Activated CD4-positive, alpha-beta T cell treated with anti-CD3 and anti-CD28 coated beads for 36 hours (primary cell): Measurements from ENCODE around the gene TEX261. TPM values are rescaled to one million over a fixed set of nuclear protein-coding genes. Genes with fewer than 3 reads are reported as not detected.

Source experiments
- ATAC-seq: fragments of 200-7000 bp; cut with Tn5 transposase; one replicate; pipeline ENCODE4 v1.10.0; 2021; ENCODE audit warnings: mild to moderate bottlenecking, moderate library complexity
- CTCF ChIA-PET: fragments of 350-600 bp; sonication (Branson Sonifier 250); formaldehyde crosslinking; loops from one replicate; lab custom pipeline; 2021; ENCODE audit warnings: antibody characterized with exemption; lab: Charles Lee
- POLR2A ChIA-PET: fragments of 350-600 bp; sonication (Branson Sonifier 250); formaldehyde crosslinking; loops from one replicate; lab custom pipeline; 2021; ENCODE audit warnings: antibody characterized with exemption, inconsistent platforms; lab: Charles Lee
- DNase-seq: peaks from one replicate; pipeline ENCODE4 v3.0.0-alpha.2; 2020
- H3K27ac Mint-ChIP-seq: one replicate; pipeline ENCODE4 v1.8.0; 2021; ENCODE audit warnings: mixed read lengths
- H3K27me3 Mint-ChIP-seq: one replicate; pipeline ENCODE4 v1.8.0; 2021; ENCODE audit warnings: mixed read lengths
- H3K36me3 Mint-ChIP-seq: one replicate; pipeline ENCODE4 v1.8.0; 2021; ENCODE audit warnings: low read depth, mixed read lengths
- H3K4me1 Mint-ChIP-seq: one replicate; pipeline ENCODE4 v1.8.0; 2021; ENCODE audit warnings: mixed read lengths
- H3K4me3 Mint-ChIP-seq: one replicate; pipeline ENCODE4 v1.8.0; 2021; ENCODE audit warnings: mild to moderate bottlenecking, moderate library complexity, mixed read lengths
- H3K9me3 Mint-ChIP-seq: one replicate; pipeline ENCODE4 v1.8.0; 2021; ENCODE audit warnings: low read depth, mixed read lengths
- intact Hi-C, 2 experiments: fragments of 100-400 bp; cut with DNase I in 1 of 2; cut with micrococcal nuclease in 1 of 2; formaldehyde crosslinking; loops; one replicate each; pipeline versions ENCODE4 v1.14.2 to v1.15.1; 2022 to 2024; cut with DNase I, micrococcal nuclease
- total RNA-seq, 2 experiments: library from RNA; stranded (reverse); gene quantifications; one replicate each; pipeline ENCODE4 v1.2.3, GENCODE V29; 2021

The TEX261 gene
- total RNA-seq, 2 experiments from 2014 or later: 39.1 to 48.5 TPM

DNA sequence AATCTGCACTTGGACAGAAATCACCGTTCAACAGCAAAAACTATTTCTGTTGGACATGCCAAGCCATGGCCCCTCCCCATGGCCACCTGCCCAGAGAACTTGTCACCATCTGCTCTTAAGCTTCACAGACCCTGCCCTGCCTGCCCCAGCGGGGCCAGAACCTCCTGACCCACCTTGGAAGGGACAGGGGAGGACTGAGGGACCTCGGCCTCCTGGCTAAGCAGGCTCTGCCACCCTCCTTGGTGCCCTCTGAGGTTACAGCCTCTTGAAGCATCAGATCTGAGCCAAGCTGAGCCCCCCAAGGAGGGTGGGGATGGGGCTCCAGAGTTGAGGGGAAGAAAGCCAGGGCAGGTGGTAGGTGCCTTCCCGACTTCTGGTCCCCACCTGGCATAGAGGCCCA lies 6.5 kb downstream of the TEX261 start:
- no peak overlapping the region for H3K27ac Mint-ChIP-seq
- no peaks in the 10 kb centered on the region for H3K27me3 Mint-ChIP-seq
- intact Hi-C loops: no loop called here
- ATAC-seq (no peak), DNase-seq (no peak)
- ChIA-PET CTCF (interaction anchor here (0.6 to 2.2 kb wide), 3 partner anchors 10 to 21 kb away, joined by 3 to 5 read pairs (median 3); no protein-coding TSS in a partner anchor), POLR2A (no interaction called here)
- H3K4me1 Mint-ChIP-seq: peaks cover 24% of the 10 kb centered on the region
- no peaks in the 10 kb centered on the region for H3K9me3 Mint-ChIP-seq
- no peak overlapping the region for H3K4me3 Mint-ChIP-seq
- H3K36me3 Mint-ChIP-seq: peaks cover 33% of the 10 kb centered on the region

DNA sequence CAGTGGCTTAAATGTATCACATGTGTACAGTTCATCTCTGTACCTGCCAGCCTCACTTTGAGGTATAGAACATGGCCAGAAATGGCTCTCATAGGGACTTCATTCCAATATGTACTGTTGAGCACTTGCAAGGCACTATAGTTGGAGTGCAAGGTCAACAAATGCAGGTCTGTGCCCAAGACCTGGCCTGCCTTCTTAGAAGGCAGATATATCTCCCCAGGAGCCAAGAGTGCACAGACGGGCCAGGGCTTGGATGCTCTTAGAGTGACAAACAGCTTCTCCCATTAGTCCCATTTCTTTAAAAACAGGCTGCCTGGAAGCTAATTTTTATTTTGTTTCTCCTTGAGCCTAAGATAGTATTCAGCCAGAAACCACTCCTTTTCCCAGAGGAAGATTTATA lies 7.3 kb downstream of the TEX261 start:
- Mint-ChIP-seq H3K27ac (no peak overlapping the region), H3K36me3 (peaks cover 30% of the 10 kb centered on the region), H3K4me1 (peaks cover 19% of the 10 kb centered on the region), H3K4me3 (no peak overlapping the region), H3K27me3 (no peaks in the 10 kb centered on the region), H3K9me3 (no peaks in the 10 kb centered on the region)
- intact Hi-C loops: no loop called here
- DNase-seq: no peak
- ChIA-PET CTCF (interaction anchor here (1.1 to 2.2 kb wide), 3 partner anchors 9 to 14 kb away, joined by 3 to 5 read pairs (median 5); no protein-coding TSS in a partner anchor), POLR2A (no interaction called here)
- no peak for ATAC-seq

DNA sequence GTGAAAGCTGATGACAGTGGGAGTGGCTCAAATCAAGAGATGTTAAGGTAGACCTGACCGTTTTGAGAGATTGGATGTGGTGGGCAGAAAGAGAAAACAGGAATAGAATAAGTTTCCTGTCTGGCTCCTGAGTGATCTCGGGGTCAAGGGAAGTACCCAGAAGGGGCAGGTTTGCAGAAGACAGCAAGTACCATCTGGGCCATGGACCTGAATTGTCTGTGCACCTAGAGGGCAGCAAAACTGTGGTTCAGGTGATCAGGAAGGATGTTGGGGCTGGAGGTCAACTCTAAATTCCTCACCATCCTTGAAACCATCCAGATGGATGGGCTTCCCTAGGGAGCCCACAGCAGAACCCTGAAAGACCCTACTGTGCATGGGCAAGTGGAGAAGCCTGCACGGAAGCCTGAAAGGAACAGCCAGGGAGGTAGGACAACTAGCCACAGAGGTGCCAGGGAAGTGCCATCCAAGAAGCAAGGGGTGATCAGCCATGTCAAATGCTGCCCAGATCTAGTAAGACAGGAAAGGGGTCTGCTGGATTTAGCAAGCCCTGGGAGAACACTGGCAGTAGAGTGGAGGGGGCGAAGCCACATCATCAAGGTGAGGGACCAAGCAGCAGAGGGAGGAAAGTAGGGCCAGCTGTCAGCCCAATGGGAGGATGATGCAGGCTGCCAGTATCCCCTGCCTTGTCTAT lies 8.0 kb downstream of the TEX261 start:
- no peaks in the 10 kb centered on the region for H3K9me3 Mint-ChIP-seq
- no peaks in the 10 kb centered on the region for H3K27me3 Mint-ChIP-seq
- POLR2A ChIA-PET: no interaction called here
- no peak overlapping the region for H3K27ac Mint-ChIP-seq
- no peak overlapping the region for H3K4me3 Mint-ChIP-seq
- intact Hi-C loops: no loop called here
- H3K36me3 Mint-ChIP-seq: peaks cover 29% of the 10 kb centered on the region
- H3K4me1 Mint-ChIP-seq: peaks cover 17% of the 10 kb centered on the region
- DNase-seq (peak; percentile 3), ATAC-seq (no peak)
- CTCF ChIA-PET: interaction anchor here (1.1 to 4.2 kb wide), 3 partner anchors 9 to 21 kb away, joined by 5 to 35 read pairs (median 5); no protein-coding TSS in a partner anchor

DNA sequence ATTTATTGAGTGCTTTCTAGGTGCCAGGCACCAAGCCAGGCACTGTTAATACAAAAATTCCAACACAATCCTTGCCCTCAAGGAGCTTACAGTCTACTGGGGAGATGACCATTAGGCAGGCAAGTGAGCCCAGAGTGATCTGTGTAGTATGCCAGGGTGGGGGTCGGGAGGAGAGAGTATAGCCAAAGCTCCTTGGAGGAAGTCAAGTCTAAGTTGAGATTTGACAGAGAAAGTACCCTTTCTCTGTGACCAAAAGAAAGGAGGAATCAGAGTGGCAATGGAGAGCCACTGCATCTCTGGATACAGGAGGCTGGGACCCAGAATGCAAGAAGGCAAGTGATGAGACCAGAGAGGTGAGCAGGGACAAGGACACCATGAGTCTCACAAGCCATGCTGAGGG lies 8.7 kb downstream of the TEX261 start:
- ChIA-PET POLR2A (no interaction called here), CTCF (interaction anchor here (1.1 to 4.2 kb wide), 5 partner anchors 8 to 157 kb away, joined by 5 to 35 read pairs (median 23); no protein-coding TSS in a partner anchor)
- H3K27ac Mint-ChIP-seq: peak overlapping the region; percentile 7

DNA sequence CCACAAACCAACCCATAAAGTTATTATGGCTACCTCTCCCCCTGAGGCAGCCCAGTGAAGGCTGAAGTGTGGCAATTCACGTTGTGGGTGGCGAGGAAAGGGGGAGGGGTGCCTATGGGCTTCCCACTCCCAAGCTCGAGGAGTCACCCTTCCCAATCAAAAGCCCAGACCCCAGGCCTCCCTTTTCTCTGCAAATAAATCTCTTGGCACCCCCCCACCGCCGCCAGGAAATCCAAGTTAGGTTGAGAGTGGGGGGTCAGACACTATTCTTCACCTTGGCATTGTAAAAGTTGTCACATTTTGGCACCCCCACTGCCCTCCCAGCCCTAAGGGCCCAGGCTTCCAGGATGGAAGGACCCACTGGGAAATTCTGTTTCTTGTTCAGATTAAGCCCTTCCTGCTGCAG lies 9.4 kb downstream of the TEX261 start:
- Mint-ChIP-seq H3K36me3 (peaks cover 24% of the 10 kb centered on the region), H3K4me3 (no peak overlapping the region), H3K27ac (no peak overlapping the region), H3K9me3 (no peaks in the 10 kb centered on the region), H3K27me3 (no peaks in the 10 kb centered on the region), H3K4me1 (peaks cover 12% of the 10 kb centered on the region)
- ChIA-PET CTCF (interaction anchor here (0.5 to 4.2 kb wide), 8 partner anchors 8 to 157 kb away, joined by 3 to 35 read pairs (median 5); no protein-coding TSS in a partner anchor), POLR2A (no interaction called here)
- intact Hi-C loops: loop anchor here (1.0 to 2.0 kb wide), 3 partner anchors 9 to 20 kb away; partner anchors contain the start of gene TEX261 (in 2 of the 2)
- DNase-seq (no peak), ATAC-seq (no peak)

More for the DNA sequence above, 8.7 kb downstream of the TEX261 start:
- peaks cover 26% of the 10 kb centered on the region for H3K36me3 Mint-ChIP-seq
- no peak overlapping the region for H3K4me3 Mint-ChIP-seq
- peaks cover 14% of the 10 kb centered on the region for H3K4me1 Mint-ChIP-seq
- no peaks in the 10 kb centered on the region for H3K9me3 Mint-ChIP-seq
- DNase-seq: no peak
- no peaks in the 10 kb centered on the region for H3K27me3 Mint-ChIP-seq
- ATAC-seq: no peak
- intact Hi-C loops: loop anchor here (1.0 to 2.0 kb wide), 3 partner anchors 8 to 21 kb away; partner anchors contain the start of gene TEX261 (in 2 of the 2)

DNA sequence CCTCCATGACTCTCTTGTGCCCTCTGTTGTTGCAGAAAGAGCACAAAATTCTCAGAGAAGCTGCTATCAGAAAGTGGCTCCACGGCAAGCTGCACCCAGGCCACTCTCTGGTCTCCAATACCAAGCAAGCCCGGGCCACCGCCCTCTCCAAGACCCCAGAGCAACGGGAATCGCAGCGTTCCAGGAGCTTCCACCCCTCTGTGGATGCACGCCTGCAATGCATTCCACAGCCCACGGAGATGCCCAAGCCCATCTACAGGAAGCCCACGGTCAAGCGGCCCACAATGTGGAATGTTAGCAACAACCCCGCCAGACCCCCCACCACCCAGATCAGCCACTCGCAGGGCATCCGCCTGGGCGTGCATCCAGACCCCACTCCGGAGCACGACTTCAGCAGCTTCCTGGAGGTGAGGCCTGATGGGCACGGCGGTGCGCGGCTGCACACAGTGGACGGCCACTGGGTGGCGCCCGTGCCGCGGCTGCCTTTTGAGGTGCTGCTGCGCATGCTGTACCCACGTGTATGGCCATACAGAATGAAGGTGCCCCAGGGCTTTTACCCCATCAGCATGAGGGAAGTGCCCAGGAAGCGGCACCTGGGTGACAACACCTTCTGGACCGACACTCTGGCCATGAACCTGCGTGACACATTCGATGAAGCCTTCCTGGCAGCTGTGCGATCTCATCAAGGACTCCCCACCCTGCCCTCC lies 9.9 kb downstream of the TEX261 start:
- no peaks in the 10 kb centered on the region for H3K27me3 Mint-ChIP-seq
- POLR2A ChIA-PET: interaction anchor here (0.6 kb wide), 1 partner anchor 12 kb away, joined by 4 read pairs; no protein-coding TSS in a partner anchor
- H3K4me3 Mint-ChIP-seq: no peak overlapping the region
- ATAC-seq: peak; percentile 100
- peaks cover 24% of the 10 kb centered on the region for H3K36me3 Mint-ChIP-seq
- H3K9me3 Mint-ChIP-seq: no peaks in the 10 kb centered on the region
- peak; percentile 92 for DNase-seq
- intact Hi-C loops: loop anchor here (1.0 to 2.0 kb wide), 3 partner anchors 10 to 20 kb away; partner anchors contain the start of gene TEX261 (in 2 of the 2)
- peaks cover 12% of the 10 kb centered on the region for H3K4me1 Mint-ChIP-seq
- H3K27ac Mint-ChIP-seq: no peak overlapping the region
- CTCF ChIA-PET: interaction anchor here (0.5 to 4.2 kb wide), 20 partner anchors 8 to 618 kb away, joined by 3 to 35 read pairs (median 4); no protein-coding TSS in a partner anchor

DNA sequence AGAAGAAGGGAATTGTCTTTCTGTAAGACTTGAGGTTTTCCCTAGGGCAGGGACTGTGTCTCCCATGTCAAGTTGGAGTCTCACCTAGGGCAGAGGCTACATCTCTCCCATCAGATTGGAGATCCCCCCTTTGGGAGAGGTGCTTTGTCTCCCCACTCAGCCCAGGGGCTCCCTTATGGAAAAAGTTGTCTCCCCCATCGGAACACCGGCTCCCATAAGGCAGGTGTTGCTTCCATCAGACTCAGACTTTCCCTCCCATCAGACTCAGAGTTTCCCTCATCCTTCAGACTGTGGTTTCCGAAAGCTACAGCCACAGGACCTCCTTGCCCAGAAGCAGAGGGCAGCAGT lies 10.5 kb downstream of the TEX261 start:
- DNase-seq (no peak), ATAC-seq (no peak)
- intact Hi-C loops: loop anchor here in 1 of 2 experiments (2.0 kb wide), 1 partner anchor 19 kb away; no protein-coding TSS in a partner anchor
- Mint-ChIP-seq H3K4me3 (no peak overlapping the region), H3K36me3 (peaks cover 20% of the 10 kb centered on the region), H3K27ac (no peak overlapping the region), H3K9me3 (no peaks in the 10 kb centered on the region), H3K4me1 (peaks cover 12% of the 10 kb centered on the region), H3K27me3 (no peaks in the 10 kb centered on the region)
- ChIA-PET CTCF (interaction anchor here (0.5 to 4.2 kb wide), 18 partner anchors 8 to 619 kb away, joined by 3 to 35 read pairs (median 4); no protein-coding TSS in a partner anchor), POLR2A (interaction anchor here (0.6 kb wide), 1 partner anchor 13 kb away, joined by 4 read pairs; no protein-coding TSS in a partner anchor)

DNA sequence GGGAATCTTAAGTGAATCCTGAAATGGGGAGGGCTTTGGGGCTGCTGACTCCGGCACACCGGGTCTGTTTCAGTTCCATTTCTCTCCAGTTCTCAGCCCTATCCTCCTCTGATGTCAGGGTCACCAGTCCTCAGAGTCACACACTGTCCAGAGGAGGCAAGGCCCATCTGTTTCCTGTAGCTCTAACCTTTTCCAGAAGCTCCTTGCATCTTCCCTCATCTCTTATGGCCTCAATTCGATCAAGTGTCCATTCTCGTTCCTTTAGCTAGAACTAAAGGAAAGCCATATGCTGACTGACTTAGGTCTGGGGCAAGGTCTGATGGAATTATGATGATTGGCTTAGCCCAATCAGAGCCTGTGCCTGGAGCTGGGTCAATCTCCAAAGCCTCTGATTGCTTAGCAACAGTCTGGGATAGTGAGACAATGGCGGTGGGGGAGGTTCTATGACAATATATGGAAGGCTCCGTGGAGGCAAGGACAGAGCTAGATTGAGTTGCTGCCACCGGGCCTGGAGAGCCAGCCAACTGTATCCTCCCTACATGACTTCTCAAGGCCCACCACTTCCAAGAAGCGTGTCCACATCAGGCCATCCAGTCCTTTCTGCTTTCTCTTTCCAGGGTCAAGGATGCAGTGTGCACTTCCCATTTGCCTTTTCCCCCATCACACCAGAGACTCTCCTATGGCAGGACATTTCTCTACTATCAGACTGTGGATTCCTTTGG lies 11.0 kb downstream of the TEX261 start:
- CTCF ChIA-PET: interaction anchor here (0.5 to 4.2 kb wide), 10 partner anchors 10 to 219 kb away, joined by 3 to 35 read pairs (median 4); no protein-coding TSS in a partner anchor
- DNase-seq (peak; percentile 3), ATAC-seq (no peak)
- Mint-ChIP-seq H3K9me3 (no peaks in the 10 kb centered on the region), H3K27me3 (no peaks in the 10 kb centered on the region), H3K4me1 (peaks cover 12% of the 10 kb centered on the region), H3K4me3 (no peak overlapping the region), H3K36me3 (peaks cover 15% of the 10 kb centered on the region), H3K27ac (no peak overlapping the region)
- POLR2A ChIA-PET: no interaction called here
- intact Hi-C loops: loop anchor here in 1 of 2 experiments (2.0 kb wide), 1 partner anchor 19 kb away; no protein-coding TSS in a partner anchor

DNA sequence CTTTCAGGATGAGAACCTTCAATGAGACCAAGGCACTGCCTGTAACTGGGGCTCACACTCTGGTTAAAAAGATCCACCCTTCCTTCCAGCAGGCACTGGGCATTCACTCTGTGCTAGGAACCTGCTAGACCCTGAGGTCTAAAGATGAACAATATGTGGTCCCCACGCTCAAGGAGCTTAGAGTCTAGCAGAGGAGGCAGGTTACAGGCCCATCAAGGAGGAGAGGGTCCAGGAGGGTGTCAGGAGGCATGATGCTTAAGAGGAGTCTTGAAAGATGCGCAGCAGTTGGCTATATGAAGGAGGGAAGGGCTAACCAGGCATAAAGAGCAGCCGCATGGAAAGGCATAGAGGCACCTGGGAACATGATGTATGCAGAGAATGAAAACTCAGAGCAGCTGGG lies 11.7 kb downstream of the TEX261 start:
- ChIA-PET CTCF (interaction anchor here (0.5 to 4.2 kb wide), 5 partner anchors 9 to 213 kb away, joined by 3 to 35 read pairs (median 7); no protein-coding TSS in a partner anchor), POLR2A (no interaction called here)
- no peak for DNase-seq
- no peak for ATAC-seq
- H3K9me3 Mint-ChIP-seq: no peaks in the 10 kb centered on the region
- H3K4me3 Mint-ChIP-seq: no peak overlapping the region
- H3K27me3 Mint-ChIP-seq: no peaks in the 10 kb centered on the region
- intact Hi-C loops: no loop called here
- H3K4me1 Mint-ChIP-seq: peaks cover 15% of the 10 kb centered on the region
- H3K27ac Mint-ChIP-seq: no peak overlapping the region
- peaks cover 13% of the 10 kb centered on the region for H3K36me3 Mint-ChIP-seq

DNA sequence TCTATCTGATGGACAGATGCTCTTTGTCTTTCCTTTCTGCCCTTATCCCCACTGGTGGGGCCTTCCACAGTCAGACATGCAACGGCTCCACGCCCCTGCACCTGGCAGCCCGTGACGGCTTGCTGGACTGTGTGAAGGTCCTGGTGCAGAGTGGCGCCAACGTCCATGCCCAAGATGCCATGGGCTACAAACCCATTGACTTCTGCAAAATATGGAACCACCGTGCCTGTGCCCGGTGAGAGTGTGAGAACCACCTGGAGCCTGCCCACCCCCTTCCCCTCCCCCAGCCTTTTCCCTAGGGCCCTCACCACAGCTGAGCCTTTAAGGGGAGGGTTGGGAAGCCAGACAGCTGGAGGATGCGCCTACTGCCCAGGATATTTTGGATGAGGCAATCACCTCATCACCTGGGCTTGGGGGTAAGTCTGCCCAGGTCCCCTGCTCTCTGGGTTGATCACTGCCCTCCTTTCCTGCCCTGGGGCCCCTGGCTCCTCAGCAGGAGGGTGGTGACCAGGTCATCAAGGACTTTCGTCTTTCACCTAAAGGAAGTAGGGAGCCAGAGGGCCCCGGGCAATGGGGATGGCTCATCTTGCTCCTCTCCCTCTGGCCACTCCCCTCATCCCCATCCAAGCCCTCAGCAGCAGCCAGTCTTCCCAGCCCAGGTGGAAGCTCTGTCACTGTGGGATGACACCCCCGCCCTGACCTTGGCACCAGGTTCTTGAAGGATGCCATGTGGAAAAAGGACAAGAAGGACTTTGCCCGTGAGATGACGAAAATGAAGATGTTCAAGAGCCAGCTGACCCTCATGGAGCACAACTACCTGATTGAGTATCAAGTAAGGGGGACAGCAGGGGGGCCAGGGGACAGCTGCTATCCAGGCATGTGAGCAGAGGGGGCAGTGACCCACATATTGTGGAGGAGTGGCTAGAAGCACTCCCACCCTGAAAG lies 12.5 kb downstream of the TEX261 start:
- ATAC-seq: no peak
- Mint-ChIP-seq H3K4me3 (no peak overlapping the region), H3K9me3 (no peaks in the 10 kb centered on the region), H3K36me3 (peaks cover 13% of the 10 kb centered on the region), H3K27me3 (no peaks in the 10 kb centered on the region), H3K4me1 (peaks cover 22% of the 10 kb centered on the region), H3K27ac (no peak overlapping the region)
- intact Hi-C loops: no loop called here
- POLR2A ChIA-PET: no interaction called here
- CTCF ChIA-PET: interaction anchor here (1.8 to 5.0 kb wide), 4 partner anchors 16 to 34 kb away, joined by 5 to 35 read pairs (median 20); no protein-coding TSS in a partner anchor
- peak; percentile 3 for DNase-seq
